Uterus (tissue), 2 donors: ENCODE results near the gene ABCG1.
A peak's percentile ranks its signal among the peaks of the same experiment; 100 is the strongest.

ENCODE experiments used
- POLR2A ChIP-seq, 2 donors: fragments of 450-650 bp; IDR thresholded peaks; one replicate each; pipeline ENCODE4 v1.6.1; 2016; ENCODE audit warnings: antibody characterized with exemption in 2 of 2, mild to moderate bottlenecking in 1 of 2, moderate library complexity in 1 of 2
- TF ChIP-seq, protein P1 (sequence below), 4 experiments: fragments of 200-600 bp in 2 of 4; fragments of 450-650 bp in 2 of 4; sonication (generic) in 2 of 4; IDR thresholded peaks; one replicate each; pipeline ENCODE4 v1.5.1; 2016 to 2019; ENCODE audit warnings: antibody characterized with exemption in 4 of 4, mild to moderate bottlenecking in 2 of 4, moderate library complexity in 1 of 4

DNA sequence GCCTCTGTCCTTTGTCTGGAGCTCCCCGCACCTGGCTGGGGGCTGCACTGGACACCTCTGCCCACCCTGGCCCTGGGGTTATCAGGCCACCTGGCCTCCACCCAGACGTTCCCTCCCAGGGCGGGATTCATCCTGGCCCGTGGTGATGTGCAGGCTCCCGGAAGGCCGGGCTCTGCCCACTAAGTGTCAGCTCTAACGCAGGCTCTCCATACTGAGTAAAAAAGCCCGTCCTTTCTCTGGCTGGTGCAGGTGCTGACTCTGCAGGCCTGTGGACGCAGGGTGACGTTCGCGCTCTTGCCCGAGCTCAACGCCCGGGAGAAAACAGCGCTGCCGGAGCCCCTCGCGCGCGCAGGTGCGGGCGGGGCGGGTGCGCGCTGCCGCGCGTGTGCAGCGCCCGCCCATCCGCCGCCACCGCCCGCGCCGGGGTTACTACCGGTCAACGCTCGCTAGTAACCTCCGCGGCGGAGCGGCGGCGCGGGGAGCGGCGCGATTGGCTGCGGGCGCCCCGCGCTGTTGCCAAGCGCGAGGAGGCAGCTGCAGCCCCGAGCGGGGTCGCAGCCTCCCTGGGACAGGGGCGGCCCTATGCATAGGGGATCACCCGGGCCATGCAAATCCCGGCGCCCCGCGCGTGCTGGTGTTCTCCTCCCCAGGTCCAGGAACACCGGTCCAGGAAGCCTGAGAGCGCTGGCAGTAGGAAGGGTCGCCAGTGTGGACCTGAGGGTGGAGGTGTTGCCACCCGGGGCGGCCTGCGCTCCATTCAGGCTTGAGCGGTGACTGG is 15.7 kb downstream of the ABCG1 start:
- TF ChIP-seq, protein P1, sequence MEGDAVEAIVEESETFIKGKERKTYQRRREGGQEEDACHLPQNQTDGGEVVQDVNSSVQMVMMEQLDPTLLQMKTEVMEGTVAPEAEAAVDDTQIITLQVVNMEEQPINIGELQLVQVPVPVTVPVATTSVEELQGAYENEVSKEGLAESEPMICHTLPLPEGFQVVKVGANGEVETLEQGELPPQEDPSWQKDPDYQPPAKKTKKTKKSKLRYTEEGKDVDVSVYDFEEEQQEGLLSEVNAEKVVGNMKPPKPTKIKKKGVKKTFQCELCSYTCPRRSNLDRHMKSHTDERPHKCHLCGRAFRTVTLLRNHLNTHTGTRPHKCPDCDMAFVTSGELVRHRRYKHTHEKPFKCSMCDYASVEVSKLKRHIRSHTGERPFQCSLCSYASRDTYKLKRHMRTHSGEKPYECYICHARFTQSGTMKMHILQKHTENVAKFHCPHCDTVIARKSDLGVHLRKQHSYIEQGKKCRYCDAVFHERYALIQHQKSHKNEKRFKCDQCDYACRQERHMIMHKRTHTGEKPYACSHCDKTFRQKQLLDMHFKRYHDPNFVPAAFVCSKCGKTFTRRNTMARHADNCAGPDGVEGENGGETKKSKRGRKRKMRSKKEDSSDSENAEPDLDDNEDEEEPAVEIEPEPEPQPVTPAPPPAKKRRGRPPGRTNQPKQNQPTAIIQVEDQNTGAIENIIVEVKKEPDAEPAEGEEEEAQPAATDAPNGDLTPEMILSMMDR (IDR thresholded peaks at IDR 0.05), result peak in 1 of 4 experiments; percentile 4
- peak in 1 of 2 donors; percentile 32 for TF ChIP-seq POLR2A (IDR thresholded peaks at IDR 0.05)
